ENCODE data around the gene ILDR2.
"Not testable (repeated sequence)": the region's sequence is repeated elsewhere in the genome, so short reads cannot be mapped to it uniquely, and the experiment has no call there.

Gene ILDR2

DNA sequence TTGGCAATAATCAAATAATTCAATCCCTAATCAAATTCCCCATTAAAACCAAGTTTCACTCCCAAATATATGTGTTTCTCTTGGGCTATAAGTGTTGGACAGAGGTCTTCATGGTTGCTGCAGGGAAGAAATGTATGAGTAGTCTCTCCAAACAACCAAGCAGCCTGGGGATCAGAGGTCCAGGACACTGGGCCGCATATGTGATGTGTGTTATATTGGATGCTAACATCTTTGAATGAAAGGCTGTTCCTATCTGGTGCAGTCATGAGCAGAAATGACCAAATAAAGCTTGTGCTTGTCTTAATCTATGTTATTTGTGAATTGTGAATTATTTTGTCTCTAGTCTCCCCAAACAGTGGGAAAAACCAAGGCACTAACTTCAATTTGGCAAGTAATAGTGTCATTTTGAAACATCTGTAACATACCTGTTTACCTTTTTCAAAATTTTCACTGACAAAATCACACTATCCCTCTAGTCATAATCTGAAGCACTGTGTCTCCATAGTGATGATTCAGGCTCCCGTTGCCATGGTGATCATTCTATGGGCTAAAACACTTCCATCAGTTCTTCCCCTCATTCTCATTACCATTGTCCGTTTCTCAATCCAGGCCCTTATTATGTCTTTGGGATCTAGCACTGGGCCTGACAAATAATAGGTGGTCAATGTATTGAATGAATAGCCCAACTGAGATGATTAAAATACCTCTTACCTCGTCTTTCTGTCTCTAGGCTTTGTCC, 86.8 kb downstream of the ILDR2 start:
- no peak for DNase-seq (ENCODE audit: low spot score)

DNA sequence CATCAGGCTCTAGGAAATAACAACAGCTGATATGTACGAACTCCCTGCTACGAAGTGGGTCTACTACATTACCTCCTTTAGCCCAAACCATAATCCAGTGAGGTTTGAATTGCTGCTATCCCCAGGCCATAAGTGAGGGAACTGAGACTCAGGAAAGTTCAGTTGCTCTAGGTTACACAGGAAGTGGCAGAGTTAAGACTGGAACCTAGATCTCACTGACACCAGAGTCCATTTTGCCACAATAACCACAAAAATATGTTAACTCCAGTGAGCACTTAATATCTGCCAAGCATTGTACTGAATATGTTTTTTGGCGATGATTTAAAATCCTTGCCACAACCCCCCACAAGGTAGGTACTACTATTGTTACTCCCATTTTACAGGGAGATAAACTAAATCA, 90.4 kb downstream of the ILDR2 start:
- no peak for DNase-seq (ENCODE audit: low spot score)

DNA sequence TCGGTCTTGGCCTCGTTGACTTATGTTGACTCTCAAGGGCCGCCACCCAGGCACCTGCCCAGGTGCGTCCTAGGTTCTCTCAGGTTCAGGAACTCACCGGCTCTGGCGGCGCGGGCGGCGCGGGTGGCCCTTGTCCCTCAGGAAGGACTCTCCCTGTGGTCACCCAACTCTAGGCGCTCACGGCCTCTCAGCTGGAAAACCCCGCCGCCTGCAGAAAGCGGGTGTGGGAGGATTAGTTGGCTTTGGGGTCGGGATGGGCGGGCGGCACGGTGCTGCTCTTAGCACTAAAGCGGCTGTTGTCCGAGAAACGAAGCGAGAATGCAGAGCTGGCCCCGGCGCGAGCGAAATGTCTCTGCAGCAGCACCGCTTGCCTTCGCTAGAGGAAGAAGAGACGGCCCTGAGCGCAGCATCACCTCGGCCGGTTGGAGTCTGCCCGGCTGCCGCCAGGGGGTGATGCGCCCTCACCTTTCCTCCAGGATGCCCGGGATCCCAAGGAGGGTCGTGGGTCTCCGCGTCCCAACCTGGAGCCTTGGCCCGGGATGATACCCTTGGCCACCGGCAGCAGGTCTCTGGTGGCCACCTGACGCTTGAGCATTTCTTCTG, 91.2 kb downstream of the ILDR2 start:
- peak; percentile 86 for DNase-seq (ENCODE audit: low spot score)

DNA sequence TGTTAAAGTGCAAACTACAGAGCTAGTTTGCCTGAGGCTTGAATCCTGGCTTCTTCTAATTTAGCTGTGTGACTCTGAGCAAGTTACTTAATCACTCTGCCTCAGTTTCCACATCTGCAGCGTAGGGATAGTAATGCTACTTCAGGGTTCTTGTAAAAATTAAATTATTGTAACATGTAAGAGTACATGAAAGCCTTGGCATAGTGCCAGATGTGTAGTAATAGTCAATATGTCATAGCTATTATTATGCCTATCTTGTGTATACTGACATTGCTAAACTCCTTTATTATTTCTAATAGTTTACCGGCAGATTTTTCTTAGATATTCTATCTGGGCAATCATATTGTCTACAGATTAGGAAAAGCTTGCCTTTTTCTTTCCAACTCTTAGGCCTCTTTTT, 92.4 kb downstream of the ILDR2 start:
- no peak for DNase-seq (ENCODE audit: low spot score)

DNA sequence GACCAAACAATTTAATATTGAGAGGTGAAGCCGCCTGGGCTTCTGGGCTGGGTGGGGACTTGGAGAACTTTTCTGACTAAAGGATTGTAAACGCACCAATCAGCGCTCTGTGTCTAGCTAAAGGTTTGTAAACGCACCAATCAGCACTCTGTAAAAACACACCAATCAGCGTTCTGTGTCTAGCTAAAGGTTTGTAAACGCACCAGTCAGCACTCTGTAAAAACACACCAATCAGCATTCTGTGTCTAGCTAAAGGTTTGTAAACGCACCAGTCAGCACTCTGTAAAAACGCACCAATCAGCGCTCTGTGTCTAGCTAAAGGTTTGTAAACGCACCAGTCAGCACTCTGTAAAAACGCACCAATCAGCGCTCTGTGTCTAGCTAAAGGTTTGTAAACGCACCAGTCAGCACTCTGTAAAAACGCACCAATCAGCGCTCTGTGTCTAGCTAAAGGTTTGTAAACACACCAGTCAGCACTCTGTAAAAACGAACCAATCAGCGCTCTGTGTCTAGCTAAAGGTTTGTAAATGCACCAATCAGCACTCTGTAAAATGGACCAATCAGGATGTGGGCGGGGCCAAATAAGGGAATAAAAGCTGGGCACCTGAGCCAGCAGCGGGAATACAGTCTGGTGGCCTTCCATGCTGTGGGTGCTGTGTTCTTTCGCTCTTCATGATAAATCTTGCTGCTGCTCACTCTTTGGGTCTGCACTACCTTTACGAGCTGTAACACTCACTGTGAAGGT, 97.0 kb downstream of the ILDR2 start:
- not testable (repeated sequence) for DNase-seq (ENCODE audit: low spot score)

DNA sequence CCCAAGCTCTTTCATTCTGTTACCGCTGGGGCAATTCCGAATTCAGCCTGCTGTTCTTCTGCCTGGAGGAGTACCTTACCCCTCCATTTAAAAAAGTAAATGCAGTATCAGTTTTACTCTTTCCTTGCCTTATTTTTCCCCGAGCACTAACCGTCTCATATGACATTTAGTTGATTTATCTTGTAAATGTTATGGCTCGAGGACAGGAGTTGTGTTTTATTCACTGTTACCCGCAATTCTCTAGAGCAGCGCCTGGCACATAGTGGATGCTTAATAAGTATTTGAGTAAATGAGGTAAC, 98.9 kb downstream of the ILDR2 start:
- no peak for DNase-seq (ENCODE audit: low spot score)

DNA sequence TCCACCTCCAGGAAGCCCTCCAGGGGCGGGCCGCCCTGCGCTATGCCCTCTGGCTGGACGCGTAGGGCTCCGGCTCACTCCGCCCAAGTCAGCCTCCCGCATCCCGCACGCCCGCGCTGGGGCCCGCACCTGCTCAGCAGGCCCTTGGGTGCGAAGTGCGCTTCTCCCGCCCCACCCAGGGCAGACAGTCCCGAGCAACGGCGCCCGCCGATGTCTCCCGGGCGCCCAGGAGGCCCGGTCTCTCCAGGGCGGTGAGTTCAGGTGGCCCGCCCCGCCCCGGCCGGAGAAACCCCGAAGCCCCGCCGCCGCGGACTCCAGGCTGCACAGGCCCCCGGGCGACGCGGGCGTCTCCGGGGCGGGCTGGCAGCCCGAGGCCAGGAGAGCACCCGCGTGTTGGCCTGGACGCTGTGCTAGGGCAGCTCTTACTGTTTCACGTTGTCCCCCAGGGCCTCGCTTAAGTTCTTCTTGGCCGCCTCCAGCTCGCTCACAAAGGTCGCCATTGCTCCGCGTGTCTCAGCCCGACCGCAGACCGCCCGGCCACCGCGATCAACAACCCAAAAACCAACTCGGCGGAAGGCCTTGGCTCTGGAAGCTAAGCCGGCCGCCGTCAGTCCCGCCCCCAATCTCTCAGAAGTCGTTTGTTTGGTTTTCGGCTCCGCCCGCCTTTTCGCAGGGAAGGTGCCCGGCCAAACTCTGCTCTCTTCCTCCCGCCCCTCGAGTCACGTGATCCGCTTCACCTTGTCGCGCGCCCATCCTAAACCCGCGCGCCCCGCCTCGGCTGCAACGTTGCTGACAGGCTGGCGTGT, 99.4 kb downstream of the ILDR2 start, which contains the start of gene TADA1:
TSS of gene TADA1 (minus strand) at position 531 of the 806 bp plus-strand sequence. CDS start at position 500, 31 bp downstream.
- peak; percentile 93 for DNase-seq (ENCODE audit: low spot score)

DNA sequence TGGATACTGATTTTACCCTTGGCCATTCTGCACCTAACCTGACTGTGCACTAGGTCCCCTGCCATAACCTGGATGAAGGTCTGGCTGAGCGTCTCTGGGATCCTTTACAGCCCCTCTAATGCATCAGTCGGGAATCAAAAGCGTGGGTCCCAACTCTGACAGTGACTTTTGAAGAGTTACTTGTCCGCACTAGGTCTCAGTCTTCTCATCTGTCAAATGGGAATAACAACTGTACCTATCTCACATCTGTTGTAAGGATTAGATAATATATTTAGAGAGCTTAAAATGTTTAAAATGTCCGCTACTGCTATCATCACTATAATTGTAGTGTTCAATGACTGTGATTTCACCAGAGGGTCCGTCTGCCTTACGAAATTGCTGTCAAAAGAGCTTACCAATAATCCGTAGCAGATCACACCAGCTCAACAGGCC, 100.0 kb downstream of the ILDR2 start:
- DNase-seq (ENCODE audit: low spot score): no peak

DNA sequence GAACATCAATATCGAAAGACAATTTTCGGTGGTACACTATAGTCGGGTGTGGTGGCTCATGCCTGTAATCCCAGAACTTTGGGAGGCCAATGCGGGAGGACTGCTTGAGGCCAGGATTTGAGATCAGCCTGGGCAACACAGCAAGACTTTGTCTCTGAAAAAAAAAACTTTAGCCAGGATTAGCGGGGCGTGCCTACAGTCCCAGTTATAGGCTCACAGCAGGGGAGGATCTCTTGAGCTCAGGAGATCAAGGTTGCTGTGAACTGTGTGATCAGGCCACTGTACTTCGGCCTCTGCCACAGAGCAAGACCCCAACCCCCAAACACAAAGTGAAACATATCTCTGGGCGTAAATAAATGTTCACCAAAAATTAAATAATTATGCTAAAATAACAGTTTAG, 100.9 kb downstream of the ILDR2 start:
- DNase-seq (ENCODE audit: low spot score): no peak

DNA sequence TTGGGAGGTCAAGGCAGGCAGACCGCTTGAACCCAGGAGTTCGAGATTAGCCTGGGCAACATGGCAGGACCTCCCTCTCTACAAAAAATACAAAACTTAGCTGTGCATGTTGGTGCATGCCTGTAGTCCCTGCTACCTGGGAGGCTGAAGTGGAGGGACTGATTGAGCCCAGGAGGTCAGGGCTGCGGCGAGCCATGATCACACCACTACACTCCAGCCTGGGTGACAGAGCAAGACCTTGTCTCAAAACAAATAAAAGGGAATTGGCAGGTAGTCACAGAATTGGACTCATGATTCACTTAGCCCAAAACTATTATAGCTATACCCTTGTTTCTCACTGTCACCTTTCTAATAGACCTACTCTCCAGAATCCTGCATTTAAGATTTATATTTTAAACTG, 104.8 kb downstream of the ILDR2 start:
- DNase-seq (ENCODE audit: low spot score): no peak

DNA sequence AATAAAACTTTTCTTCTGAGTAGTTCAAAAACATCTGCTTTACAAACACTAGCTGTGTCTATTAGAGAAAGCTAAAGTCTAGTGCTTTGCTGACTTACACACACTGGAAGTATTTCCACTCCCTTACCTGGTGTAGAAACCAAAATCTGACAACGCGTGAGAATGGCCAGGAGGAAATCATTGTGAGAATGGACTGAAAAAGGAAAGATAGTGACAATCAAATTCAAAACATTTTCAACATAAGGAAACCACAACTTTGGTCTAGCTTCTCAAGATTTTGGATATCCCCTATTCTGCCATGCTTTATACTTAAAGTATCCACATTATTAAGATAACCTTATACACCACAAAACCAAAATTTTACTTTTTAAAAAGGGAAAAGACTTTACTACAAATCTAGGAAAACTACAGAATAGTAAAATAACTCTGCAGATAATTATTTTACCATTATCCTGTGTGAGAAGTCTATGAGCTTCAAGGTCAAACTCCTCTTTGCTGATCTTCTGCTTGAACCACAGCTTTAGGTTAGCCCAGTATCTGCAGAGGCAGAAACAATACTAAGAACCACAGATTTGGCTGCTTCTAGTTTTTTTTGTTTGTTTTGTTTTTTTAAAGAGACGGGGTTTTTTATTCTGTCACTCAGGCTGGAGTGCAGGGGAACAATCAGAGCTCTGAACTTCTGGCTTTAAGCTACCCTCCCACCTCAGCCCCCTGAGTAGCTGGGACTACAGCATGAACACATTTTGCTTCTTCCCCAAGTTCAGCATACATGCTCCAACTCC, 105.8 kb downstream of the ILDR2 start:
- DNase-seq (ENCODE audit: low spot score): no peak

DNA sequence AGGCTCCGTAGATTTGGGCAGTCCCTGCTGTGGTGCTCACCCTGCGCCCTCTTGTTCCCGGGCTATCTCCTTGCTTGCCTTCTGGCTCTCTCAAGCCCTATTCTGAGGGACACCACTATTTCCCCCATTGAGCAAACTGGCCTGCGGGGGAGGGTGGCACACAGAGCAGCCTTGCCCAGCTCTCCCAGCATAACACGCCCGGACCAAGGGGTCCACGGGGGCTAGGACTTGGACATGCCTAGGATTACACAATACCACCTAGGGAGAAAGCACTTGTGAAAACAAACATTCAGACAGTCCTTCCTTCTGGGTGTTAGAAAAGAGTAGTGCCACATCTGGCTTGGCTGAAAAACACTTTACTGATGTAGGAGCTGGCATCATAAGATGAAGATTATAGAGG, 106.7 kb downstream of the ILDR2 start:
- DNase-seq (ENCODE audit: low spot score): no peak

DNA sequence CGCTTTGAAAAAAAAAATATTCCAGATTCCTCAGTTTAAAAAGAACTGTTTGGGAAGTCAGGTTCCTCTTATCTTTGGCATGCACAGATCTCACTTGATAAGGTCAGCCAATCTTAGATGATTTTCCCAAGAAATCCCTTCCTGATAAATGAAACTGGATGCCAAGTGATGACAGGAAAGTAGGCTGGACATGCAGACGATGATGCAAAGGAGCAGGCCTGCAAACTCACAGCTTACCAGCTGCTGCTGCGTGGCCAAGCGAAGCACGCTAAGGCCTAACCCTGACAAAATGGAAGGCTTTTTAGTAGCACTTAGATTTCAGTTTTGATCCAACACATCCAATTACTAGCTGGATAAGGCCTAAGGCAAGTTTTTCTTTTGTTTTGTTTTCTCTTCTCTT, 109.4 kb downstream of the ILDR2 start:
- DNase-seq (ENCODE audit: low spot score): no peak

DNA sequence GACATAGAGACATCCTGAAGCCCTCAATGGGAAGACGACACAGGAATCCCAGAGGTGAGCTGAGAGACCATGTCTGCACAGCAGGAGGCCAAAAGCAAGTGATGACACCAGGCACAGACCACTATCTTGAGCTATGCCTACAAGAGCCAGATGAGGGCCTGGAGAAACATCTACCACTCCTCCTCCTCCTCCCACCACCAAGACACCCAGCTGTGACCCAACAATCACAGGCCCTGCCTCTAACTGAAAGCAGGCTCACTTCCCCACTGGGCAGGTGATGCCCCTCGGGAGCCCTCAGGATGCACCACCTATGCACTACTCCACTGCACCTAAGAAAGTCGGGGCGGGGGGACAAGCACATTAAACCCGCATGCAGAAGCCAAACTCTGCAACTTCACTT, 115.7 kb downstream of the ILDR2 start:
- DNase-seq (ENCODE audit: low spot score): no peak

DNA sequence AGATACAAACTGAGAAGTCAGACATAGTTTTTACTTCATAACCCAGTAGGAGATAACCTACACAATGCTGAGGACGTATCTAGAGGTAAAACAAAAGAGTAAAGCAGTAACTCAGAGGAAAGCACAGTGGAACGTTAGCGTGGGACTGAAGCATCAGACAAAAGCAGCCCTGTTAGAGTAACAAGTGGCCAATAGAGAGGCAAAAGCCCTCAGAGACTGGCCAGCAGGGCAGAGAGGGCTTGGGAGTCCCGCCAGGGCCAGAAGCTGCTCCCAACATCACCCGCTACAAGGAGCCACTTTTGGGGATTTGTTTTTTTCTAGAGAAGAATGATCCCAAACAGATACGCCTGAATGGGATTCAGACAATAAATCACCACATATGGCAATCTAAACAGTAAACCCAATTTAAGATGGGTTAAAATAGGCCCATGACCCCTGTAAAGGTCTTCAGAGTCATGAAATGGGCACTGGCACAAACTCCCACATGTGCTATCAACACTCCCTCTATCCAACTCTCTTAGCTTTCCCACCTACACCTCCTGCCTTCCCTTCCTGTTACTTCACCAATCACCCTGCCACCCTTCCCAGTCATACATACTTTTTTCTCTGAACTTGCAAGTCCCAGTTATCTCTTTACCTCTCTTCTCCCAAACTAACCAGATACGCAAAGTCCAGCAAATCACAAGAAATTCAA, 116.5 kb downstream of the ILDR2 start:
- no peak for DNase-seq (ENCODE audit: low spot score)

Data from iPS-NIHi11 (cell line).